OCI-M1 (cell line): ENCODE results near the gene SLC6A5.
A peak's percentile ranks its signal among the peaks of the same experiment; 100 is the strongest.

ENCODE experiments used
- DNase-seq: peaks from one replicate; lab custom pipeline; 2025; lab: John Stamatoyannopoulos, UW

Gene SLC6A5

GRCh38 chr11:20596205-20597153 lies 2.9 kb upstream of the SLC6A5 start:
- peak; percentile 75 for DNase-seq

GRCh38 chr11:20597154-20597679 lies 2.2 kb upstream of the SLC6A5 start:
- DNase-seq, result no peak

- DNase-seq, result no peak
Observed at GRCh38 chr11:20597680-20598484, 1.5 kb upstream of the SLC6A5 start.

GRCh38 chr11:20598492-20598891 lies 916 bp upstream of the SLC6A5 start:
- DNase-seq, result no peak

- DNase-seq, result no peak
Observed at GRCh38 chr11:20600020-20600346, 575 bp downstream of the SLC6A5 start.

GRCh38 chr11:20600551-20600950 lies 1.1 kb downstream of the SLC6A5 start:
- DNase-seq, result no peak

GRCh38 chr11:20601221-20601914 lies 2.0 kb downstream of the SLC6A5 start:
- no peak for DNase-seq

- no peak for DNase-seq
Observed at GRCh38 chr11:20604295-20604803, 4.9 kb downstream of the SLC6A5 start.

GRCh38 chr11:20604864-20605601 lies 5.6 kb downstream of the SLC6A5 start:
- no peak for DNase-seq

- no peak for DNase-seq
Observed at GRCh38 chr11:20605602-20606091, 6.2 kb downstream of the SLC6A5 start.

- no peak for DNase-seq
Observed at GRCh38 chr11:20608934-20609333, 9.5 kb downstream of the SLC6A5 start.

GRCh38 chr11:20609727-20610707 lies 10.6 kb downstream of the SLC6A5 start:
- peak; percentile 84 for DNase-seq

GRCh38 chr11:20610825-20611224 lies 11.4 kb downstream of the SLC6A5 start:
- no peak for DNase-seq

- no peak for DNase-seq
Observed at GRCh38 chr11:20611445-20611844, 12.0 kb downstream of the SLC6A5 start.

GRCh38 chr11:20611892-20612291 lies 12.5 kb downstream of the SLC6A5 start:
- DNase-seq, result peak; percentile 86

- DNase-seq, result no peak
Observed at GRCh38 chr11:20612416-20612815, 13.0 kb downstream of the SLC6A5 start.

GRCh38 chr11:20616920-20617319 lies 17.5 kb downstream of the SLC6A5 start:
- no peak for DNase-seq

GRCh38 chr11:20617346-20618005 lies 18.1 kb downstream of the SLC6A5 start:
- DNase-seq, result no peak

GRCh38 chr11:20618083-20618482 lies 18.7 kb downstream of the SLC6A5 start:
- DNase-seq, result no peak
